Upper lobe of left lung (tissue), 6 donors: ENCODE measurements around the gene KATNA1. TPM values are rescaled to one million over a fixed set of nuclear protein-coding genes. Genes with fewer than 3 reads are reported as not detected.

Experiments
- ATAC-seq, 2 donors: fragments of 200-7000 bp; cut with Tn5 transposase; one replicate each; pipeline ENCODE4 v1.9.1; 2022; ENCODE audit warnings: mild to moderate bottlenecking in 2 of 2, moderate library complexity in 2 of 2; ENCODE audit not compliant: low FRiP score in 2 of 2
- DNase-seq, 2 donors: peaks; one replicate each; pipeline ENCODE4 v3.0.0-alpha.2; 2019 to 2020
- H3K27ac ChIP-seq, 4 donors: fragments of 200-600 bp; sonication (generic); one replicate each; pipeline ENCODE4 v1.5.1; 2016 to 2019
- H3K27me3 ChIP-seq, 4 donors: fragments of 200-600 bp; sonication (generic); one replicate each; pipeline ENCODE4 v1.5.1; 2017 to 2019
- H3K36me3 ChIP-seq, 4 donors: fragments of 200-600 bp; sonication (generic); one replicate each; pipeline ENCODE4 v1.5.1; 2016 to 2019
- H3K4me1 ChIP-seq, 4 donors: fragments of 200-600 bp; sonication (generic); one replicate each; pipeline ENCODE4 v1.5.1; 2018 to 2019
- H3K4me3 ChIP-seq, 4 donors: fragments of 200-600 bp; sonication (generic); one replicate each; pipeline ENCODE4 v1.5.1; 2017 to 2019; ENCODE audit warnings: mild to moderate bottlenecking in 2 of 4, moderate library complexity in 1 of 4
- H3K9me3 ChIP-seq, 4 donors: fragments of 200-600 bp; sonication (generic); one replicate each; pipeline ENCODE4 v1.5.1; 2018 to 2019
- EP300 ChIP-seq, 4 donors: sonication (generic); formaldehyde crosslinking; IDR thresholded peaks; one replicate each; pipeline ENCODE4 v1.5.1; 2017; ENCODE audit warnings: antibody characterized with exemption in 4 of 4, control low read depth in 2 of 4
- POLR2A ChIP-seq, 4 donors: fragments of 450-650 bp; IDR thresholded peaks; one replicate each; pipeline ENCODE4 v1.5.1; 2016 to 2017; ENCODE audit warnings: antibody characterized with exemption in 4 of 4, mild to moderate bottlenecking in 2 of 4
- POLR2AphosphoS5 ChIP-seq, 2 donors: sonication (generic); formaldehyde crosslinking; IDR thresholded peaks; one replicate each; pipeline ENCODE4 v1.5.1; 2017; ENCODE audit warnings: antibody characterized with exemption in 2 of 2
- WGBS, 2 donors: methylation state at CpG; one replicate each; pipeline ENCODE4 v1.1.5; 2017 to 2018; 5-methylcytosine and 5-hydroxymethylcytosine counted together
- total RNA-seq, 6 donors: library from RNA; depleted of rRNA in 4 of 6; stranded (reverse); fragments of >200 nt in 4 of 6; gene quantifications; one replicate each; pipeline versions ENCODE4 v1.1.0 to v1.2.1, GENCODE V29; 2016 to 2021
- TF ChIP-seq, protein P1 (sequence below), 6 experiments: fragments of 450-650 bp in 4 of 6; fragments of 200-600 bp in 2 of 6; sonication (generic) in 2 of 6; IDR thresholded peaks; one replicate each; pipeline ENCODE4 v1.5.1; 2016 to 2019; ENCODE audit warnings: antibody characterized with exemption in 6 of 6
- donor health status: DM: no; HTN: no; CAD: no; lungs with moderate emphysema.
- donor health status: DM: no; HTN: yes; CAD: no; lungs with severe emphysema.

The KATNA1 gene
- total RNA-seq, 6 donors from 2014 or later: 7.2 to 36.1 (median 16.3) TPM

DNA sequence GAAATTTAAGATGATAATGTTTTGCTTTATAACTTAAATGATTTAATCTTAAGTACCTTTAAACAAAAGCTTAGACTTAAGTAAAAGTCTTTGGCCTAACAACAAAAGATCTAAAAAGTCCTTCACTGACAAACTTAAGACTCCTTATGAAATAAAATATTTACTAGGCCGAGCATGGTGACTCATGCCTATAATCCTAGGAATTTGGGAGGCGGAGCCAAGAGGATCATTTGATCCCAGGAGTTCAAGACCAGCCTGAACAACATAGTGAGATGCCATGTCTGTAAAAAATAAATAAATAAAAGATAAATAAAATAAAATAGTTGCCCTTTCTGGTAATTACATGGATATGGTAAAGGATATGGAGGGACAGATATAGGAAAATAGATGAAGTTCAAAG is 12.4 kb downstream of the KATNA1 start:
- no peaks in the 10 kb centered on the region for H3K9me3 ChIP-seq
- ATAC-seq (no peak), DNase-seq (no peak)
- WGBS, 2 donors: 67 to 71% methylated on average over 2 of the region's 2 CpGs
- TF ChIP-seq, protein P1, sequence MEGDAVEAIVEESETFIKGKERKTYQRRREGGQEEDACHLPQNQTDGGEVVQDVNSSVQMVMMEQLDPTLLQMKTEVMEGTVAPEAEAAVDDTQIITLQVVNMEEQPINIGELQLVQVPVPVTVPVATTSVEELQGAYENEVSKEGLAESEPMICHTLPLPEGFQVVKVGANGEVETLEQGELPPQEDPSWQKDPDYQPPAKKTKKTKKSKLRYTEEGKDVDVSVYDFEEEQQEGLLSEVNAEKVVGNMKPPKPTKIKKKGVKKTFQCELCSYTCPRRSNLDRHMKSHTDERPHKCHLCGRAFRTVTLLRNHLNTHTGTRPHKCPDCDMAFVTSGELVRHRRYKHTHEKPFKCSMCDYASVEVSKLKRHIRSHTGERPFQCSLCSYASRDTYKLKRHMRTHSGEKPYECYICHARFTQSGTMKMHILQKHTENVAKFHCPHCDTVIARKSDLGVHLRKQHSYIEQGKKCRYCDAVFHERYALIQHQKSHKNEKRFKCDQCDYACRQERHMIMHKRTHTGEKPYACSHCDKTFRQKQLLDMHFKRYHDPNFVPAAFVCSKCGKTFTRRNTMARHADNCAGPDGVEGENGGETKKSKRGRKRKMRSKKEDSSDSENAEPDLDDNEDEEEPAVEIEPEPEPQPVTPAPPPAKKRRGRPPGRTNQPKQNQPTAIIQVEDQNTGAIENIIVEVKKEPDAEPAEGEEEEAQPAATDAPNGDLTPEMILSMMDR (IDR thresholded peaks at IDR 0.05): no peak
- no peak for TF ChIP-seq EP300 (IDR thresholded peaks at IDR 0.05)
- TF ChIP-seq POLR2A (IDR thresholded peaks at IDR 0.05): no peak
- TF ChIP-seq POLR2AphosphoS5 (IDR thresholded peaks at IDR 0.05): no peak
- H3K27me3 ChIP-seq: no peaks in the 10 kb centered on the region
- H3K27ac ChIP-seq: no peak overlapping the region
- no peak overlapping the region for H3K4me3 ChIP-seq
- H3K4me1 ChIP-seq: no peaks in the 10 kb centered on the region
- peaks cover 0 to 20% (median 5%) of the 10 kb centered on the region in 4 donors for H3K36me3 ChIP-seq

DNA sequence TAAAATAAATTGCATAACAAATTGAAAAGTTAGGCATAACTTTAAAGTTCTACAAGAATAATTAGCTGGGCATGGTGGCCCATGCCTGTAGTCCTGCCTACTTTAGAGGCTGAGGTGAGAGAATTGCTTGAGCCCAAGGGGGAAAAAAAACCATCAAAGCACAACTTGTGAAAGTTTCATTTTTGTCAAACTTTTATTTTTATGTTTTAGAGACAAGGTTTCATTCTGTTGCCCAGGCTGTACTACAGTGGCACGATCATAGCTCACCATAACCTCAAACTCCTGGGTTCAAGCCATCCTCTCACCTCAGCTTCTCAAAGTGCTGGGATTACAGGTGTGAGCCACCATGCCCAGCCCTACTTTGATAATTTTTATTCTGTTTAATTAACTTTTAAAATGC is 14.2 kb downstream of the KATNA1 start:
- peaks cover 0 to 35% (median 5%) of the 10 kb centered on the region in 4 donors for H3K36me3 ChIP-seq
- no peaks in the 10 kb centered on the region for H3K27me3 ChIP-seq
- 92 to 95% methylated on average over 1 of the region's 1 CpG for WGBS, 2 donors
- no peak overlapping the region for H3K4me3 ChIP-seq
- ATAC-seq: no peak
- H3K9me3 ChIP-seq: no peaks in the 10 kb centered on the region
- no peak for DNase-seq
- H3K27ac ChIP-seq: no peak overlapping the region
- no peaks in the 10 kb centered on the region for H3K4me1 ChIP-seq
- TF ChIP-seq POLR2AphosphoS5 (IDR thresholded peaks at IDR 0.05) (no peak), EP300 (IDR thresholded peaks at IDR 0.05) (no peak), POLR2A (IDR thresholded peaks at IDR 0.05) (no peak)
- TF ChIP-seq, protein P1 (IDR thresholded peaks at IDR 0.05): no peak

DNA sequence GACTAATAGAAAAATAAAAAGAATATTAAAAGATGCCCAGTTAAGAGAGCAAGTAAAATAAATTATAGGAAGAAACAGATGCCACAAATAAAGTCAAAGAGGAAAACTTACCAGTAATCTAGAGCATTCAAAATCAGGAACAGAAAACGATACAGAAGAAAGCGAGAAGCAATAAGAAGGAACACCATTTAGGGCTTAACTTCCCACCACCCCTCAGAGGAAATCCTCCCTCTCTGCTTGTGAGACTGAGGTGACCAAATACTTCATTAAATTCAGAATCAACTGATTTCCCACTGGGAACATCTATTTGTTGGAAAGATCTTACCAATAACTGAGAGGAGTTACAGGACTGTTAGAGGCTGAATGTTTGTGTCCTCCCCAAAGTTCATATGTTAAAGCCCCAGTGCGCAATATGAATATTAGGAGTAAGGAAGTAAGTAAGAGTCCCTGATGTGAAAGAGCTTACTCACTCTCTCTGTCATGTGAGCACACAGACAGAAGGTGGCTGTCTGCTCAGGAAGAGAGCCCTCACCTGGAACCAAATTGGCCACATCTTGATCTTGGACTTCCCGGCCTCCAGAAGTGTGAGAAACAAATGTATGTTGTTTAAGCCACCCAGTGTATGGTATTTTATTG is 19.5 kb downstream of the KATNA1 start:
- TF ChIP-seq, protein P1 (IDR thresholded peaks at IDR 0.05): no peak
- no peak for TF ChIP-seq POLR2AphosphoS5 (IDR thresholded peaks at IDR 0.05)
- TF ChIP-seq POLR2A (IDR thresholded peaks at IDR 0.05): no peak
- Histone ChIP-seq H3K27ac (no peak overlapping the region), H3K9me3 (no peaks in the 10 kb centered on the region), H3K4me3 (no peak overlapping the region), H3K27me3 (no peaks in the 10 kb centered on the region), H3K36me3 (peaks cover 0 to 41% (median 2%) of the 10 kb centered on the region in 4 donors), H3K4me1 (no peaks in the 10 kb centered on the region)
- WGBS, 2 donors: 78 to 87% methylated on average over 4 of the region's 4 CpGs
- no peak for ATAC-seq
- no peak for DNase-seq

DNA sequence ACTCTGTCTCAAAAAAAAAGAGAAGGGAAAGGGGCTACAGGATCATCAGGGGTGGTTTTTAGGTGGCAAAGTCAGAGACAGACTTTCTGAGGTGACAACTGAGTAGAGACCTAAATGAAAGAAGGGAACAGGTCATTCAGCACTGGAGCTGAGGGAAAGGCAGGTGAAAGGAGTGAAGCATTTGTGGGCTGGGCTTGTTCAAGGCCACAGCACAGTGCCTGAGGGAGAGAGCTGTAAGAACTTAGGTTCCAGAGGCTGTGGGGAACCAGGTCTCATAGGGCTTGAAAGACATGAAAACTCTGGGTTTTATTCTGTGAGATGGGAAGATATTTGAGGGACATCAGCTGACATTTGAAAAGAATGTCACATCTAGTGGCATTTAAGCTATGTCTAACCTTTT is 20.8 kb downstream of the KATNA1 start:
- DNase-seq (no peak), ATAC-seq (no peak)
- Histone ChIP-seq H3K4me1 (no peaks in the 10 kb centered on the region), H3K4me3 (no peak overlapping the region), H3K27ac (no peak overlapping the region), H3K9me3 (no peaks in the 10 kb centered on the region), H3K27me3 (no peaks in the 10 kb centered on the region), H3K36me3 (peaks cover 1 to 49% (median 10%) of the 10 kb centered on the region in 4 donors)
- TF ChIP-seq POLR2A (IDR thresholded peaks at IDR 0.05): no peak
- TF ChIP-seq, protein P1 (IDR thresholded peaks at IDR 0.05): no peak
- no peak for TF ChIP-seq POLR2AphosphoS5 (IDR thresholded peaks at IDR 0.05)
- TF ChIP-seq EP300 (IDR thresholded peaks at IDR 0.05): no peak

DNA sequence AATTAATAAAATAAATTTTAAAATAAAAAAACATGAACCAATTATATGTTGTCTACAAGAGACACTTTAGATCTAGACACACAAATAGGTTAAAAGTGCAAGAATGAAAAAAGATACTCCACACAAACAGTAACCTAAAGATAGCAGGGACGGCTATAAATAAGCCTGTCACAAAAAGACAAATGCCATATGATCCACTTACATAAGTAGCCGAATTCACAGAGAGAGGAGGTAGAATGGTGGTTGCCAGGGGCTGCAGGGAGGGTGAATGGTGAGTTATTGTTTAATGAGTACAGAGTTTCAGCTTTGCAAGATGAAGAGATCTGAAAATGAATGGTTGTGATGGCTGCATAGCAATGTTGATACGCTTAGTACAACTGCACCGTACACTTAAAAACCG is 32.7 kb downstream of the KATNA1 start:
- ATAC-seq: no peak
- TF ChIP-seq EP300 (IDR thresholded peaks at IDR 0.05): no peak
- TF ChIP-seq, protein P1 (IDR thresholded peaks at IDR 0.05): no peak
- TF ChIP-seq POLR2A (IDR thresholded peaks at IDR 0.05): no peak
- no peak for TF ChIP-seq POLR2AphosphoS5 (IDR thresholded peaks at IDR 0.05)
- DNase-seq: no peak
- peaks cover 0 to 37% (median 6%) of the 10 kb centered on the region in 4 donors for H3K36me3 ChIP-seq
- no peaks in the 10 kb centered on the region for H3K27me3 ChIP-seq
- WGBS, 2 donors: 73 to 78% methylated on average over 5 of the region's 5 CpGs
- no peak overlapping the region for H3K27ac ChIP-seq
- H3K4me3 ChIP-seq: no peak overlapping the region
- H3K4me1 ChIP-seq: no peaks in the 10 kb centered on the region
- peaks cover 0 to 5% (median 0%) of the 10 kb centered on the region in 4 donors for H3K9me3 ChIP-seq
